Astrocyte of the cerebellum (primary cell): ENCODE measurements around the gene ANP32B.

Experiments
- DNase-seq: peaks from one replicate; pipeline ENCODE4 v3.0.0-alpha.2; 2011; ENCODE audit warnings: low read depth
- H3K4me3 ChIP-seq: 2 replicates; pipeline ENCODE4 v1.5.1; 2011; ENCODE audit warnings: mild to moderate bottlenecking, low read depth, low read length, moderate library complexity
- in situ Hi-C: cut with HindIII; loops from 2 replicates; pipeline ENCODE4 v1.10.0; 2017; ENCODE audit warnings: low sequenced_read_pairs
- TF ChIP-seq, protein P1 (sequence below): IDR thresholded peaks from 2 replicates; pipeline ENCODE4 v1.5.1; 2012; ENCODE audit warnings: low read length, low read depth, moderate library complexity, mild to moderate bottlenecking; ENCODE audit errors: missing control alignments

The ANP32B gene

DNA sequence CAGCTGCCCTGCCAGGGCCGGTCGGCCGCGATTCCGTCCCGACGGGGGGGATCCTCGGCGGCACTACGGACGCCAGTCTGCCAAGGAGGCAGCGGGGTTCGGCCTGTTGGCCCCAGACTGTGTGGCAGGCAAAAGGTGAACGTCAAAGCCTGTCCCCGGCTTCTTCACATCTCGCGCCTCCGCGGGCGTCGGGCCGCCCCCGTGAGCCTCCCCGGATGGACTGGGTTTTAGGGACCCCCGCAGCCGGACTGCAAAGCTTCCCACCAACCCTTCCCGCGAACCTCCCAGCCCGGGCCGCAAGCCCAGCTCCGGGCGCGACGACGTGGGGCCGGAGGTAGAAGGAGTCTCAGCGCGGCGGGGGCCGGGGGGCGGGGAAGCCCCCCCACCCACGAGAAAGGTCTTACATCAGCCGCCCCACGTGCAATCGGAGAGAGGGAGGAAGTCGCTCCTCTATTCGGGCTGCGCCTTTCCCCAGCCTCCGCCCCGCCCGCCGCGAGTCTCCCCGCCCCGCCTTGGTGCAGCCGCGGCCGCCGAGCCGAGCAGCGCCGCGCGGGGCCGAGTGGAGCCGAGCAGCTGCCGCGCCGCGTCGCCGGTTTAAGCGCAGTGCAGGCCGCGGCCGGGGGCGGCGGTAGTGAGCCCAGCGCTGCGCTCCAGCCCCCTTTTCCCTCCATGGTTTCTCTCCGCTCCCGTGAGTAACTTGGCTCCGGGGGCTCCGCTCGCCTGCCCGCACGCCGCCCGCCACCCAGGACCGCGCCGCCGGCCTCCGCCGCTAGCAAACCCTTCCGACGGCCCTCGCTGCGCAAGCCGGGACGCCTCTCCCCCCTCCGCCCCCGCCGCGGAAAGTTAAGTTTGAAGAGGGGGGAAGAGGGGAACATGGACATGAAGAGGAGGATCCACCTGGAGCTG lies at the start of gene ANP32B:
TSS of gene ANP32B (plus strand) at position 659 of the 906 bp plus-strand sequence. CDS start at position 874, 215 bp downstream.
- in situ Hi-C loops: no loop called here
- H3K4me3 ChIP-seq: peak within 1 kb of the TSS; percentile 91
- DNase-seq: peak; percentile 61
- TF ChIP-seq, protein P1, sequence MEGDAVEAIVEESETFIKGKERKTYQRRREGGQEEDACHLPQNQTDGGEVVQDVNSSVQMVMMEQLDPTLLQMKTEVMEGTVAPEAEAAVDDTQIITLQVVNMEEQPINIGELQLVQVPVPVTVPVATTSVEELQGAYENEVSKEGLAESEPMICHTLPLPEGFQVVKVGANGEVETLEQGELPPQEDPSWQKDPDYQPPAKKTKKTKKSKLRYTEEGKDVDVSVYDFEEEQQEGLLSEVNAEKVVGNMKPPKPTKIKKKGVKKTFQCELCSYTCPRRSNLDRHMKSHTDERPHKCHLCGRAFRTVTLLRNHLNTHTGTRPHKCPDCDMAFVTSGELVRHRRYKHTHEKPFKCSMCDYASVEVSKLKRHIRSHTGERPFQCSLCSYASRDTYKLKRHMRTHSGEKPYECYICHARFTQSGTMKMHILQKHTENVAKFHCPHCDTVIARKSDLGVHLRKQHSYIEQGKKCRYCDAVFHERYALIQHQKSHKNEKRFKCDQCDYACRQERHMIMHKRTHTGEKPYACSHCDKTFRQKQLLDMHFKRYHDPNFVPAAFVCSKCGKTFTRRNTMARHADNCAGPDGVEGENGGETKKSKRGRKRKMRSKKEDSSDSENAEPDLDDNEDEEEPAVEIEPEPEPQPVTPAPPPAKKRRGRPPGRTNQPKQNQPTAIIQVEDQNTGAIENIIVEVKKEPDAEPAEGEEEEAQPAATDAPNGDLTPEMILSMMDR: peak; percentile 64

DNA sequence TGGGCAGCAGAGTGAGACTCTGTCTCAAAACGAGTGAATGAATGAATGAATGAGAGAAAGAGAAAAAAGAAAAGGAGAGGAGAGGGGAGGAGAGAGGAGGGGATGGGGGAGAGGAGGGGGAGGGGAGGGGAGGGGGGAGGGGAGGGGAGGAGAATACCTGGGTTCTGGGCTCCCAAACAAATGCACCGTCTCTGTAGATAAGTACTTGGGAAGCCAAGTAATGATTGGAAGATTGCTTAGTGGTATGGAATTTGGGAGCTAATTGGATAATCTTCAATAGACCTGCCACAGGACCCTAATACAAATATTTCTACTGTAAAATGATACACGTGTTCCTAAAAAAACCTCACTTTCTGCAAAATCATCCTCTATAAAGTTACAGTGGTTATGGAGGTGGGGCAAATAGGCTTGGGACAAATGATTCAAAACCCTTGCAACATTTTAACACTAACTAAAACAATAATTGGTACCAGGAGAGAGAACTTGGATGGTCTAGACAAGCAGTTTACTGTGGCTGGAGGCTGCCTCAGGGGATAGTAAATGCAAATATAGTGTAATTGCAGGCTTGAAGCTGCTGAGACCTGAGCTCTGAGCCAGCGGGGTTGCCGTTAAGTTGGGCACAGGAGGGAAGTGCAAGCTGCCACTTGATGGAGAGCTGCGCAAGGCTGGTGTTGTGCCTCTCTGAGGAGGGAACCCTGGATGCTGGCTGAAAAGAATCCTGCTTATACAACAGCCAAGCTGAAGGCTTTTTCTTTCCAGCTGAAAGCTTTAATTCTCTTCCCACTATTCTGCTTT lies 48.6 kb upstream of the ANP32B start:
- no peak for DNase-seq
- TF ChIP-seq, protein P1: no peak
- no peak overlapping the region for H3K4me3 ChIP-seq
- in situ Hi-C loops: no loop called here

DNA sequence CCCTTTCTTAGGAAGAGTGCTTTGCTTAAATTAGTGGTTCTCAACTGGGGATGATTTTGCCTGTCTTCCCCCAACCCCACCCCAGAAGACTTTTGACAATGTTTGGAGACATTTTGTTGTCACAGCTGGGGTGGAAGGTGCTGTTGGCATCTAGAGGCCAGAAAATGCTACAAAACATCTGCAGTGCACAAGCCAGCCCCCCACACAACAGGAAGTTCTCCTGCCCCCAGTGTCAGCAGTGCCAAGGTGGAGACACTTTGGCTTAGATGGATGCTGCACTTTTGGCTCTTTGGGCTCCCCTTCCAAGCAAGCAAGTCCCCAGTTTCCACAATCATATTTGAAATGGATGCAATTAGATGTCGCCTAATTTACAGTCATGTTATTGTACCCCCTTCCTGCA lies 47.9 kb upstream of the ANP32B start:
- TF ChIP-seq, protein P1: no peak
- DNase-seq: no peak
- in situ Hi-C loops: no loop called here
- H3K4me3 ChIP-seq: no peak overlapping the region

DNA sequence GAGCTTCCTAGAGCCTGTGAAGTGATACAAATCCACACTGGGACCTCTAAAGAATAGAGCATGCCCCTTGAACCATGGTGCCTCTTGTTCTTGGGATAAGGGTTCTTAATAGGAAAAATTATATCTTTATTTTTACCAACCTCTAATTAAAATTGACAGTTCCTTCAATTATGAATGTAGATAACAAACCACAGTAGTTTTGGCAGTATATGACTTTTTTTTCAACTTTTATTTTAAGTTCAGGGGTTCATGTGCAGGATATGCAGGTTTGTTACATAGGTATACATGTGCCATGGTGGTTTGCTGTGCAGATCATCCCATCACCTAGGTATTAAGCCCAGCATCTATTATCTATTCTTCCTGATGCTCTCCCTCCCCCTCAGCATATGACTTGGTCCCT lies 46.1 kb upstream of the ANP32B start:
- no peak for DNase-seq
- TF ChIP-seq, protein P1: no peak
- in situ Hi-C loops: no loop called here
- H3K4me3 ChIP-seq: no peak overlapping the region

DNA sequence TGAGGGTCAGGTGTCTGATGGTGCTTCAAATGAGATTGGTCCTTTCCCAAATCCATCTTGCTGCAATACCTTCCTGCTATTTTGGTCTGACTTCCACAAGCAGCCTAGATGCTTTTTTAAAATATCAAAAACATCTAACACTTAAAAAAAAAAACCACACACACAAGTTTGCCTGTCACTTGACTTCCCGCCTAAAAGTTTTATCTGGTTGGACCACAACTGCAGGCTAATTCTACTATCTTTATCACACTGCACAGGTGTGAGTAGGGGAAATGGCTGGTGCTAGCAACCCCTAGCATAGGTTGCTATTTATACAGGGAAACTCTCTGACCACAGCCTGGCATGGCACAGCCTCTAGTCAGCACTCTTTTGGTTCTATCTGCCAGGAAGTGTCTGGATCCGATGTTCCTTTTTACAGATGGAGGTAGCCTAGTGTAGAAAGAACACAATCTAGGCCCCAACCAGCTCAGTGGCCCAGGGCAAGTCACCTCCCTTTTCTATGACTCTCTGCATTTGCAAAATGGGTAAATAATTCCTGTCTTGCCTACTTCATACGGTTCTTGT lies 45.0 kb upstream of the ANP32B start, which contains the start of gene HEMGN:
TSS of gene HEMGN (minus strand) at position 92 of the 564 bp plus-strand sequence. CDS start at position 56, 36 bp downstream.
- no peak for DNase-seq
- TF ChIP-seq, protein P1: no peak
- H3K4me3 ChIP-seq: no peak within 1 kb of the TSS
- in situ Hi-C loops: no loop called here

DNA sequence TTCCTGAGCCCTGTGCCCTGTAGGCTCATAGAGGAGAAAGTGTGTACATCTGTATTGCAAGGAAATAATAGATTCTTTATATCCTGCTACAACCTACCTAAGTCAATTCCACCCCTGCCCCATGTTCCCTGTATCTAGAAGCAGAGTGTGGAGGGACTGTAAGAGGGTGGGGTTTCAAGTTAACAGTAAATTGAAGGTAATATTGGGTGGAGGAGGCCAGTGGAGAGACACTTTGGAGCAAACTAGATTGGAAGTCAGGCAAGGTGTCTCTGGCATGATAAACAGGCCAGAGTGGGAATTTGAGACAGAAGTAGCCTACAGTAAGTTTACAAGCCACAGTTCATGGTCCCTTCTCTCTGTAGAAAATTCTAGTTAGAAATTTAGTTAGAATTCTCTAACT lies 42.9 kb upstream of the ANP32B start:
- TF ChIP-seq, protein P1: no peak
- H3K4me3 ChIP-seq: no peak overlapping the region
- DNase-seq: no peak
- in situ Hi-C loops: no loop called here
